Fibroblast of the conjunctiva (primary cell): ENCODE data around the gene HSF2BP.
"Not testable (repeated sequence)": the region's sequence is repeated elsewhere in the genome, so short reads cannot be mapped to it uniquely, and the experiment has no call there.

Source experiments
- DNase-seq: peaks from one replicate; pipeline ENCODE4 v3.0.0-alpha.2; 2010; ENCODE audit warnings: low read depth

The HSF2BP gene

DNA sequence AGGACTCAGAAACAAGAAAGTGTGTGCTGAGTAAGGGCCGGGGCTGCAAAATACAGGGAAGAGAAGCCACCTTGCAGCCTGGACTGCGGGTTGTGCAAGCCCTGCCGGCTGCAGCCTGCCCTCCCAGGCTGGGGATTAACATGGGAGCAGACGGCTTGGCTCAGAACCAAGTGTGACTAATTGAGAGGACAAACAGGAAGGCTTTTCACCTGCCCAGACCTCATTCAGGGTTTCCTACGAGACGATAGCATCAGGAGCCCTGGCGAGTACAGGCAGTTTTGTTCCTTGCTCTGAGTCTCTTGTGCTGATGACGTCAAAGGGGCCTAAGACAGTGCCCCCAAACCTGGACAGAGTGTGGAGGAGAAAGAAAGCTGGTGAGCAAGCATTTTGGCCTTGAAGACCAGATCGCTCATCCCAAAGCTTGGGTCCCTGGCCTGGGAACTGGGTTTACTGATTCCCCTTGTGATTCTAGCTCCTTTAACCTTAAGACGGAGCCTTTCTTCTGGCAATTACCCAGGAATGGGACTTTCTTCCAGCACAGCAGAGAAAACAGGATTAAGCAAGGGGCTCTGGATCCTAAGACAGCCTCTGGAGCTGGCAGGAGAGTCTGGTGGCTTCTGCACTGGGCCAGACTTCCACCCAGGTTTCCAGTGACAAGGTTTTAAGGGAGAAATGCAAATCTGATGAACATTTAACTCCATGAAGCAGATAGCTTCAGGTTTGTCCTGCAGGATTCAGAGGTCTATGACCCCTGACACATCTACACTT is 142.2 kb downstream of the HSF2BP start:
- not testable (repeated sequence) for DNase-seq

DNA sequence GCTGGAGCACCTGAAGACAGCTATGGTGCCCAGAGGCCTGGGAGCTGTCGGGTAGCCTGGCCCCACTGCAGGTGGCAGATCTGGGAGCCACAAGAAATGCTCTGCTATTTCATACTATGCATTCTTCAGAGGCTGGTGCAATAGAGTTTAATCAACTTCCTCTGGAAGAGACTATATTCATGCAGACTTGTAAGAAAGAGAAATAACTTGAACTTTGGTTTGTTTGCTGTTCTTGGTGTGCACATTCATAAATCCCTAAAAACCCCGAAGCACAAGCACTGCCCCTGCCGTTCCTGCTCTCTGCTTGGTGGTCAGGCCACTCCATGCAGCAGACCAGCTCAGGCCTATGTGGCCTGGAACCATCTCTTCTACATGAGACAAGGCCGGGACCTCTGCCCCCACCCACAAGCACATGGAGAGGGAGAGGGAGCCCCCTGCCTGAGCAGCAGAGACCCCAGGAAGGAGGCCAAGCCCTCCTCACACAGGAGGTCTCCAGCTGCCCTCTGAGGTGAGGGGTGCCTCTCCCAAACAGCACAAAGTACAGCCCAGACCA is 142.9 kb downstream of the HSF2BP start:
- DNase-seq, result not testable (repeated sequence)

DNA sequence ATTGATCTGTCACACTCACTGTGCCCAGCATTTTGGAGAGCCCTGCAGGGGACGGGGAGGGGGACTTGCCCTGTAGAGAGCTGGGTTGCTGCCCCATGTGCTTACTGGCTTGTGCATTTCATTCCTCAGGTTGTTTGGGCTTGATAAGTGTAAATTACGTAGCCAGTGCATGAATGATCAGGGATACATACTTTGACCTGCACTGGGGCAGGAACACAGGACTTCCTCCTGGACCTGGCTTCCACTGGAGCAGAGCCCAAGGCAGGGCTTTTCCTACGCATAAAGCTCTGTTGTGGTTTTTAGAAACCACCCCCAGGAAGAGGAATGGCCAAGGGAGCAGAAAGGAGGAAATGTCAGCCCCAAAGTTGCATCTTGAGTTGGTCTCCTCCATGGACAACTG is 144.5 kb downstream of the HSF2BP start:
- DNase-seq, result not testable (repeated sequence)

DNA sequence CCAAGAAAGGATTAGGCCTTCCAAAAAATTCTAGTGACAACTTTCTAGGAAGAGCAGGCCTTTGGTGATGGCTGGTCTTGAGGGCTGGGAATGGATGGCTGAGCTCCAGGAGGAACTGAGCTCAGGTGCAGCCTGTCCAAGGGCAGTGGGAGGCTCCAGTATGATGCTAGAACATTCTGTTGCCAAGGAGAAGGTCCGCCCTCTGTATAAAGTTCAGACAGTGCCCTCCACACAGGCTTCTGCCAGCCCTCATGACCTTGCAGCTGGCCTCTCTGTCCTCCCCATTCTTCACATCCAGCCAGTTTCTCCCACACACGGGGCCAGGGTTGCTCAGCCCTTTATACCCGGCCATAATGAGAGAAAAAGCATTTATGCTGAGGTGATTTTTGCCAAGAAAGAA is 146.3 kb downstream of the HSF2BP start:
- DNase-seq, result not testable (repeated sequence)

DNA sequence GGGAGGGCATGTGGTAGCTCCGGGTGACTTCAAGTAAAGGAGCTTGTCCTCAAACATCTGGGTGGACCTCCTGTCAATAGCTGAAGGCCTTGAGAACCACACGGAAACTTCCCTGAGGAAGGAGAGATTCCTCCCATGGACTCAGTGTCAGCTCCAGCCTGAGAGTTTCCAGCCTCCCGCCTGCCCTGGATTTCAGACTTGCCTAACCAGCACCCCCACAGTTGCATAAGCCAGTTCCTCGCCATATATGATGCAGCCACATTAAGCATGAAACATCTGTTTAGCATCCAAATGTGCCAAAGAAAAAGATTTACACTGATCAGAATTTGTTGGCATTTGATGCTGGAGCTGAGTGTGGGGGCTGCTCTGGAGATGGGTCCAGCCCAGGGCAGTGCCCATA is 148.1 kb downstream of the HSF2BP start:
- not testable (repeated sequence) for DNase-seq

DNA sequence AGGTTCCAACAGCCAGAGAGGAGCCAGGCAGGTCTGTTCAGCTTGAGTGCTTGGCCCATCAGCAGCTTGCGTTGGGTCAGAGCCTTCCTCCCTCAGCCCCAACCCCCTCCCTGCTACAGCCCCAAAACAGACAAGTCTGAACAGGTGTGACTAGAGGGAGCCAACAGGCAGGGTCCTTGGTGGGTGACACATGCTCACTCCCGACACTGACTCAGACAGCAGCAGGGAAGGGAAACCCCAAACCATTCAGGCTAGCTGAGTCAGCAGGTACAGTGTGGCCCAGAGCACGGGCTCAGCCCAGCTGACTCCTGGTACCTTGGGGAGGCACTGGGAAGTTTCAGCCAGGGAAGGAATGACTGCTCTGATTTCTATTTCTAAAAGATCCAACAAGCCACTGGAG is 148.6 kb downstream of the HSF2BP start:
- not testable (repeated sequence) for DNase-seq

DNA sequence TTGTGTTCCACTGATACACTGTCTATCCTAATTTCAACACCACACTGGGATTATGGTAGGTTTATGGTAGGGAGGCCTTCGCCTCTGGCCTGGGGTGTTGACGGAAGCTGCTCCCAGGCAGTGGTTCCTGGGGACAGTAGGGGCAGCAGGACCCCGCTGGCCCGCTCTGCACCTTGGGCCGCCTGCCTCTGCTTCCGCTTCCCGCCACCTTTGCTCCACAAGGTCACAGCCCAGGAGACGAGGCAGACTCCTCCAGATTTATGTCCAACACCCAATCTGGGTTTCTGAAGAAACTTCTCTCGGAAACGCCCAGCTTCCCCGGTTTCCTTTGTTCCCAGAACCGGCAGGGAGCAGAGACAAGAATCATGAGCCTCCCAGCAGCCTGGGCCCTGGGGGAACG is 155.4 kb downstream of the HSF2BP start:
- DNase-seq, result not testable (repeated sequence)

DNA sequence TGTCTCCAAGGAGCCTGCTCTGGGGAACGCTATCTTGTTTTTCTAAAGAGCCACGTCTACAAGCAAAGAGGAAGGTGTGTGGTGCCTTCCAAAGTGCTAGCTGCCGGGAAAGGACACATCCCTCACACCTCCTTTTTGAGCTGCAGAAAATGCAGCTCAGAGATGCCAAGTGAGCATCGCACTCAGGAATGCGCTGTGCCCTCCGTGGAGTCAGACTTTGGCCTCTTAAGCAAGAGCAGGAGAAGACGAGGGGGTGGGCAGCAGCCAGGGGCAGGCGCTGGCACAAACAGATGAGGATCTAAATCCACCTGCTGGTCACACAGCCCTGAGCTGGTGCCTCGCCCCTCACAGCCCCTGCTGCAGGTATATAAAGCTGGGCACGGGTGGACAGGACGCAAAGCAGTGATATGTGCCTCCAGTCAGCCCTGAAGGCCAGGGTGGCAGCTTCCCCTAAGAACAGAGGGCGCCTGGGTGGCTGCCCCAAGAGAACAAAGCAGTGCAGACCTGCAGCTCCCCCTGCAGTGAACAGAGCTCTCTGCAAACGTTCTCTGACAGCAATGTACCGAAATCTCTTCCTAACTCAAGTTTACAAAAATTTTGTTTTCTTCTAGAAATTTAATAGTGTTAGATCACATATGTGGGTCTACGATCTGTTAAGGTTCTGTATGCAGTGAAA is 156.1 kb downstream of the HSF2BP start:
- DNase-seq, result not testable (repeated sequence)

DNA sequence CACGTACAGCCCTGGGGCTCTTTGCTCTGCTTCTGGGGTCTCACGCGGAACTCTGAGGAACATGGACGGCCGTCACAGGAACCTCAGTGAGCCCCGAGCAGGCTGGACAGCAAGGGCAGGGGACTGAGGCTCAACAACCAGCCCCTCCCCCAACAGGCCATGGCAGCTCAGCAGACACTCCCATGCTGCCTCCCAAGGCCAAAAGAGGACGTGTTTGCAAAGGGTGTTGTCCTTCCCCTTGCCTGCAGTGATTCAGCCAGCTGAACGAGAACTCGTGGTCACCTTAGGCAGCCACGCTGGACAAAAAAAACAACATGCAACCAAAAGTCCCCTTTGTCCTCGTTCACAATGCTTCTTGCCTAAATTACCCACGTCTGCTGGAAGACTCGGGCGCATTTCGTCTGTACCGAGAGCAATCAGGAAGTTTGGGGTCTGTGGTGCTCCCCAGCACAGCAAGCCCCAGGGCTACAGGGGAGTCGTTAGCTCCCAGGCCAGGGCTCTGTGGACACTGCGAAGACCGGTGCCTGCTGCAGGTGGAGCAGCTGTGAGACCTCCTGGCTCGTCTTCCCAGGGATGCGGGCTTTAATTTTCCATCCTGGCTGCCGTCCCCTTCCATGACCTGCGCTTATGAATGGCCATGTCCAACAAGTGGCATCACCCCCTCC is 156.7 kb downstream of the HSF2BP start:
- DNase-seq, result not testable (repeated sequence)

DNA sequence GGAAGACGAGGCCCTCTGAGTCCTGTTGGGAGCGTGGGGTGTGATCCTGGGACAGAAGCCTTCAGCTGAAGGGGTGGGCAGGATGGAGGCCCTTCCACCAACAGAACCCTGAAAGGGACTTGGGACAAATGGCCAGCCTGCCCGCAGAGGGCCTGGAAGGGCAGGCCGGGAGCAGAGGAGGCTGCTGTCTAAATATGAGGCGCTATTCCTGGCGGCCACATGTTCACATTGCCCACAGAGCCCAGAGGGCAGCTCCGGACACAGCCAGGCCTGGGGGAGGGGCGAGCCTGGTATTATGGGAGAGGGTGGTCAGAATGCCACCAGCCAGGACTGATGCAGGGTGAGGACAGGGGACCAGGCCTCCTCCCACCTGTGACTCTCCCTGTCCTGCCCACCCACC is 160.4 kb downstream of the HSF2BP start:
- DNase-seq, result not testable (repeated sequence)

DNA sequence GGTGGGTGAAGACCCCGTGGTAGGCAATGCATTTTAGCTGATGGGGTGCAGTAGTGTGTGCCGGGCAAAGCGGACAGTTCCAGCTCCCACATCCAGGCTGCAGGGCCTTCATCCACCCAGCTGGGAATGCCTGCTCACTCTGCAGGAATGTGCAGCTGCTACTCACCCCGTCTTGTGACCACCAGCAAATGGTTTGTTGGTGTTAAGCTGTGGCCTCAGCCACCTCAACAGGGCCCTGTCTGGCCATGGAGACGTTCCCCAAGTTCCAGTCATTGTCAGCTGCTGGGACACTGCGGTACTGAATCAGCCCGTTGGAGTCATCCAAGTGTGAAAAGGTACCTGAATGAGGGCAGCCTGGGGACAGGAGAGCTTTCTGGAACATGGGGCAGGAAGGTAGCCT is 161.2 kb downstream of the HSF2BP start:
- not testable (repeated sequence) for DNase-seq

DNA sequence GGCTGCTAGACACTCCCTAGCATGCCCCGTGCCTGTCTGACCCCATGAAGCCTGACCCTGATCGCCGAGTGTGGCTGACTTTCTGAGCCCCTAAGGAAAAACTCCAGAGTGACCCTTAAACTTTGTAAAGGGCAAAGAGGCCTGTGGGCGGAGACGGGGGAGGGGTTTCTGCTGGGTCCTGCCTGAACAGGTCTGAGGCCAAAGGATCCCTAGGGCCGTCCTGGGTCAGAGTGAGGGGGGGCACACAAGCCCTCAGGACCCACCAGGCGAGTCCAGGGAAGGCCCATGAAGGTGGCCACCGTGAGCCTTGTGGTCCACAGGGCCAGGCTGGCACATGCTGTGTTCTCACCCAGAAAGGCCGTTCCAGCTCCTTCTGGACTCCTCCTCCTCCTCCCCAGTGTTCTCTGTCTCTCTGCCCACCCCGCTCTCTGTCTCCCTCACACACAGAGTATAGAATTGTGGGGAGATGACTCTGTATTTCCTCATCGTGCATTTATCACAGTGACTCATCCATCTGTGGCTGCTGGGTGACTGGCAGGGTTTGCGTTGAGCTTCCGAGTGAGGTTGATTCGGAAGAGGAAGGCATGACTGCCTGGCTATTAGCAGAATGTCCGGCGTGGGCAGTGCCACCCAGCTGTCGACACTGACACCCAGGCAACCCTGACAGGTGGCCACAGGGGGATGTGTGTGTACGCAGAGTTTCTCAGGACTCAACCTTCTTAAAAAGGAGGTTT is 164.8 kb downstream of the HSF2BP start:
- not testable (repeated sequence) for DNase-seq

DNA sequence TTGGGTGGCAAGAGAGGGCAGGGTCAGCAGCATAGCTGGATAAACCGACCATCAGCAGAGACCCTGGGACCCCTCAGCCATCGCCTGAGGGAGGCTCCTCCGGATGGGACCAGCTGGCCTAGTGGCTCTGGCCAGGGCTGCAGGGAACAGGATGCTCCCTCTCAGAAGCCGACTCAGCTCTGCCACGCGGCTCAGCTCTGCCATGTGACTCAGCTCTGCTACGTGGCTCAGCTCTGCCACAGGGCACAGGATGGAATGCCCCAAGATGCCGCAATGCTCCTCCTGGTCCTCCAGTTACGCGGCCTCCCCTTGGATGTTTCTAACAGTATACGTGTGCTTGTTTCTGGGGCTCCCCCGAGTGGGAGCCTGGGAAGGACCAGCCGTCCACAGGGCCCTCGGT is 165.8 kb downstream of the HSF2BP start:
- not testable (repeated sequence) for DNase-seq

DNA sequence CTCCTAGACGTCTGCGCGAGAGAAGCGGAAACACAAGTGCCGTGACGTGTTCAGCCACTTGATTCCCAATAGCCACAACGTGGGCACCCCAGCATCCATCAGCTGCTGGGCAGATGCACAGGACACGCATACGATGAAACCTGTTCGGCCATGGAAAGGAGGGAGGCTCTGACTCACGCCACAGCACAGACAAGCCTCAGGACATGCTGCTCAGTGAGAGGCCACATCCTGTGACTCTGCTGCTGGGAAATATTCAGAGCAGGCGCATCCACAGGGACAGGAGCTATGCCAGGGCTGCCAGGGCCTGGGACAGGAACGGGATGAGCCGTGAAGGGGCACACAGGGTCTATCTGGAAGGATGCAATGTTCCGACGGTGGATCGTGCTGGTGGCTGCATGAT is 171.1 kb downstream of the HSF2BP start:
- DNase-seq, result not testable (repeated sequence)

DNA sequence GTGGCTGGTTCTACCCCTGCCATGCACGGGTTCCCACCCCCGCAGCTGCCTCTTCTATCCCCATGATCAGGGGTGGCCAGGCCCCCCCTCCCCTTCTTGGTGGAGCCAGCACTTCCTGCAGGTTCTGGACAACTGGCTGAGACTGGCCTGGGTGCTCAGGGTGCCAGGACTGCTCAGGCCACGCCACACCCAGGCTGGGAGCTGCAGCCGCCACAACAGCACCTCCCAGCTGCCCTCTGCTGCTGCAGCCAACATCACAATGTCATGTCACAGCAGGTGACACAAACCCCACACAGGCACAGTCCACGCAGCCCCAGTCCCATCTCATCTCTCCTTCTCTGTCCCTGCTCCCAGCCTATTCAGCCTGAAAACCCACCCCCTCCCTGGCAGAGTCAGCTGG is 173.2 kb downstream of the HSF2BP start:
- DNase-seq, result not testable (repeated sequence)

DNA sequence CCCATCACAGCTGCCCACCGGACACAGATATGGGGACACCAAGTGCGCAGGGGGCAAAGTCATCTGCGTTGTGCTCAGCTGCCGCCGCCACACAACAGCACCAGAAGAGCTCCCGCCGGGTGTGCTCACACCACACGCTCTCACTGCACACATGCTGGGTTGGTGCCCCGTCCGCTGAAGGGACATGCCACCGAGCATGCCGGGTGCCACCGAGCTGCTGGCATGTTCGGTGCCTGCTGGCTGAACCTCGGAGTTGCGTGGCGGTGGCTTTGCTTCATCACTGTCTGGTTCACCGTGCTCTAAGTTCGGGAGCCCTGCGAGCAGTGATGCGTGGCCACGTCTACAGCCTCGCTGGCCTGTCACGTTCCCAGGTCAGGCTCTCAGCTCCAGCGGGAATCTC is 174.3 kb downstream of the HSF2BP start:
- not testable (repeated sequence) for DNase-seq

DNA sequence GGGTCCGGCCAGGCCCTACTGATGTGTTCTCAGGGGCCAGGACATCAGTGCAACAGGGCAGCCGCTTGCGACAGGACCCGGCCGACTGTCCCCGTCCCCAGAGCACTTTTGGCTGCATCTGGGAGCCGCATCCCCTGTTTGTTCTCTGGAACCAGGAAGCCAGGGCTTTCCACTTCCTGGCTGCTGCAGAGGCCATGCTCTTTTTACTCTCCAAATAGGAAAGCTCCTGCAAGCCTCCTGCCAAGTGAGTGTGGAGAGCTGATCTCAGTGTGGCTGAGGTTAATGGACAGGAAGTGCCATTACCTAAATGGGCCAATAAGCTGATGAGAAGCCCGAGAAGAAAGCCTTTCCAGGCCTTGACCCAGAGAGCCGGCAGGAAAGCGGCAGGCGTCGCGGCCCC is 180.1 kb downstream of the HSF2BP start:
- not testable (repeated sequence) for DNase-seq
